Measurements from ENCODE around the gene VPS72.
A peak's percentile ranks its signal among the peaks of the same experiment; 100 is the strongest.
"Not testable (repeated sequence)": the region's sequence is repeated elsewhere in the genome, so short reads cannot be mapped to it uniquely, and the experiment has no call there.

- TF ChIP-seq CTCF, POLR2A, EP300 (IDR thresholded peaks at IDR 0.05): not testable (repeated sequence)
- peak; percentile 41 to 91 (median 75) for TF ChIP-seq POLR2AphosphoS5 (IDR thresholded peaks at IDR 0.05)
Observed at GRCh38 chr1:151194894-151195594, 5.0 kb upstream of the VPS72 start.
